ENCODE data around the gene C1orf115. TPM values are rescaled to one million over a fixed set of nuclear protein-coding genes. Genes with fewer than 3 reads are reported as not detected.
"Not testable (repeated sequence)": the region's sequence is repeated elsewhere in the genome, so short reads cannot be mapped to it uniquely, and the experiment has no call there.

Gene C1orf115
- total RNA-seq, 1 donor: 1.1 TPM

GRCh38 chr1:220692436-220693228 lies 2.5 kb downstream of the C1orf115 start:
- DNase-seq (ENCODE audit: low read depth in 2 of 3, low spot score in 2 of 3): no peak

GRCh38 chr1:220694866-220695382 lies 4.8 kb downstream of the C1orf115 start:
- DNase-seq (ENCODE audit: low read depth in 2 of 3, low spot score in 2 of 3): no peak

GRCh38 chr1:220695426-220695825 lies 5.3 kb downstream of the C1orf115 start:
- DNase-seq (ENCODE audit: low read depth in 2 of 3, low spot score in 2 of 3): no peak

- DNase-seq (ENCODE audit: low read depth in 2 of 3, low spot score in 2 of 3): no peak
These were observed 6.2 kb downstream of the C1orf115 start for GRCh38 chr1:220696226-220696862.

- DNase-seq (ENCODE audit: low read depth in 2 of 3, low spot score in 2 of 3): no peak
These were observed 6.7 kb downstream of the C1orf115 start for GRCh38 chr1:220696863-220697231.

- no peak for DNase-seq (ENCODE audit: low read depth in 2 of 3, low spot score in 2 of 3)
These were observed 7.2 kb downstream of the C1orf115 start for GRCh38 chr1:220697326-220697725.

- DNase-seq (ENCODE audit: low read depth in 2 of 3, low spot score in 2 of 3): no peak
These were observed 8.4 kb downstream of the C1orf115 start for GRCh38 chr1:220698607-220699016.

GRCh38 chr1:220699044-220699443 lies 8.9 kb downstream of the C1orf115 start:
- no peak for DNase-seq (ENCODE audit: low read depth in 2 of 3, low spot score in 2 of 3)

GRCh38 chr1:220700556-220701179 lies 10.5 kb downstream of the C1orf115 start:
- no peak for DNase-seq (ENCODE audit: low read depth in 2 of 3, low spot score in 2 of 3)

GRCh38 chr1:220701974-220702373 lies 11.8 kb downstream of the C1orf115 start:
- peak in 1 of 3 donors; percentile 19 for DNase-seq (ENCODE audit: low read depth in 2 of 3, low spot score in 2 of 3)

GRCh38 chr1:220702733-220703270 lies 12.6 kb downstream of the C1orf115 start:
- DNase-seq (ENCODE audit: low read depth in 2 of 3, low spot score in 2 of 3): no peak

- DNase-seq (ENCODE audit: low read depth in 2 of 3, low spot score in 2 of 3): no peak
These were observed 13.1 kb downstream of the C1orf115 start for GRCh38 chr1:220703305-220703704.

GRCh38 chr1:220705782-220706181 lies 15.6 kb downstream of the C1orf115 start:
- no peak for DNase-seq (ENCODE audit: low read depth in 2 of 3, low spot score in 2 of 3)

GRCh38 chr1:220706480-220706879 lies 16.3 kb downstream of the C1orf115 start:
- no peak for DNase-seq (ENCODE audit: low read depth in 2 of 3, low spot score in 2 of 3)

- DNase-seq (ENCODE audit: low read depth in 2 of 3, low spot score in 2 of 3): no peak
These were observed 17.0 kb downstream of the C1orf115 start for GRCh38 chr1:220707160-220707559.

- no peak for DNase-seq (ENCODE audit: low read depth in 2 of 3, low spot score in 2 of 3)
These were observed 18.1 kb downstream of the C1orf115 start for GRCh38 chr1:220708244-220708643.

GRCh38 chr1:220708936-220709801 lies 19.0 kb downstream of the C1orf115 start:
- no peak for DNase-seq (ENCODE audit: low read depth in 2 of 3, low spot score in 2 of 3)

- no peak for DNase-seq (ENCODE audit: low read depth in 2 of 3, low spot score in 2 of 3)
These were observed 20.2 kb downstream of the C1orf115 start for GRCh38 chr1:220710333-220710732.

GRCh38 chr1:220711056-220711809 lies 21.1 kb downstream of the C1orf115 start:
- no peak for DNase-seq (ENCODE audit: low read depth in 2 of 3, low spot score in 2 of 3)

- not testable (repeated sequence) for DNase-seq (ENCODE audit: low read depth in 2 of 3, low spot score in 2 of 3)
These were observed 25.8 kb downstream of the C1orf115 start for GRCh38 chr1:220715986-220716385.

All from hematopoietic multipotent progenitor cell (in vitro differentiated cells).